HG03280 (cell line): ENCODE measurements around the gene BARX2.
"Not testable (repeated sequence)": the region's sequence is repeated elsewhere in the genome, so short reads cannot be mapped to it uniquely, and the experiment has no call there.

Experiments used
- ATAC-seq: cut with Tn5 transposase; IDR thresholded peaks from one replicate; pipeline ENCODE4 v1.9.1; 2021; ENCODE audit warnings: mild to moderate bottlenecking, moderate library complexity; ENCODE audit not compliant: unreplicated experiment

BARX2 gene, protein sequence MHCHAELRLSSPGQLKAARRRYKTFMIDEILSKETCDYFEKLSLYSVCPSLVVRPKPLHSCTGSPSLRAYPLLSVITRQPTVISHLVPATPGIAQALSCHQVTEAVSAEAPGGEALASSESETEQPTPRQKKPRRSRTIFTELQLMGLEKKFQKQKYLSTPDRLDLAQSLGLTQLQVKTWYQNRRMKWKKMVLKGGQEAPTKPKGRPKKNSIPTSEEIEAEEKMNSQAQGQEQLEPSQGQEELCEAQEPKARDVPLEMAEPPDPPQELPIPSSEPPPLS

DNA sequence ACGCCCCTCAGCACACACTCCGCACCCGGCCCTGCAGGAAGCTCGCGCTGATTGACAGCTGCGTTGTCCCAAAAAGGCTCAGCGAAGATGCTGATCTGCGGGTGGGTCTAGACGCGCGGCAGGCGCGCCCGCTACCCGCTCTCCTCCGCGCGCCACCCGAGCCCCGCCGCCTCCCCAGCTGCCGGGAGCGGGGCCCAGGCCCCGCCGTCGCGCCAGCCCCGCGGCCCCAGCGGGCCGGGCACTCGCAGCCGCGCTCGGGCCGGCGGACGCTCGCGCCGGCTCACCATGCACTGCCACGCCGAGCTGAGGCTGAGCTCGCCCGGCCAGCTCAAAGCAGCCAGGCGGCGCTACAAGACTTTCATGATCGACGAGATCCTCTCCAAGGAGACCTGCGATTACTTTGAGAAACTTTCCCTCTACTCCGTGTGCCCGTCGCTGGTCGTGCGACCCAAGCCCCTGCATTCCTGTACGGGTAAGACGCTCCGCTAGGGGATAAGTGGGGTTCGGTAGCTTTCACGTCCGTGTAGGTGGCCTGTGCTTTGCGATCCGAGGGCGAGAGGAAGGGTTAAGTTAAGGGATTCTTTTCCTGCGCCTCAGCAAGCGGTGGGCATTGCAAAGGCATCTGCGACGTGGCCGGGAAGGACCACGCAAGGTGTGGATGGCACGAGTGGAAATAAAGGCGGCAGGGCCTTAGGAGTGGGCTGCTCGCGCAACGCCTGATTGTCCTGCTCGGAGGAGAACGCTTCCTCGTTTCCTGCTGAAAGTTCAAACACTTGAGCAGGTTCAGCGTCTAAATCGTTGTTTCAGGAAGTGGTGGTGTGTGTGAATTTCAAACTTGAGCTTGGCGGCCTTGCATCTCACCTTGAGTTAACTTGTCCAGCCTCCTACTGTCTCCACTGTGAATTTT lies at the start of gene BARX2:
BARX2 (plus strand) TSS at position 98 of the 907 bp plus-strand sequence; CDS start at position 286, 188 bp downstream.
- ATAC-seq = no peak

DNA sequence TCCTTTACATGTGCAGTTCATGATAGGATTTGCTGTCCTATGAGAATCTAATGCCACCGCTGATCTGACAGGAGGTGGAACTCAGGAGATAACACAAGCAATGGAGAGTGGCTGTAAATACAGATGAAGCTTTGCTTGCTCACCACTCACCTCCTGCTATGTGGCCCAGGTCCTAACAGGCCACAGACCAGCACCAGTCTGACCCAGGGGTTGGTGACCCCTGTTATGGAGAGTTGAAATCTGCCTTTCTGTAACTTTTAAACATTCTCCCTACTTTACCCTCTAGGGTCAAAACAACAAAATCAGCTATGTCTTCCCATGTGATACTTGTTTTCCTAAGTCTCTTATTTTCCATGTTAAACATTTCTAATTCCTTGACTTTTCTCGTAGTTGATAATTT lies 48.7 kb upstream of the BARX2 start:
- no peak for ATAC-seq

DNA sequence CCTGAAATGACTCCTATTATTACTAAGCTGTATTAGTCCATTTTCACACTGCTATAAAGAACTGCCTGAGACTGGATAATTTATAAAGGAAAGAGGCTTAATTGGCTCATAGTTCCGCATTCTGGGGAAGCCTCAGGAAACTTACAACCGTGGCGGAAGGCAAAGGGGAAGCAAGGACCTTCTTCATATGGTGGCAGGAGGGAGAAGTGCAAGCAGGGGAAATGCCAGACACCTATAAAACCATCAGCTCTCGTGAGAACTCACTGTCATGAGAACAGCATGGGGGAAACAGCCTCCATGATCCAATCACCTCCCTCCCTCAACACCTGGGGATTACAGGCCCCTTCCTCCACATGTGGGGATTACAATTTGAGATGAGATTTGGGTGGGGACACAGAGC lies 47.9 kb upstream of the BARX2 start:
- ATAC-seq = not testable (repeated sequence)

DNA sequence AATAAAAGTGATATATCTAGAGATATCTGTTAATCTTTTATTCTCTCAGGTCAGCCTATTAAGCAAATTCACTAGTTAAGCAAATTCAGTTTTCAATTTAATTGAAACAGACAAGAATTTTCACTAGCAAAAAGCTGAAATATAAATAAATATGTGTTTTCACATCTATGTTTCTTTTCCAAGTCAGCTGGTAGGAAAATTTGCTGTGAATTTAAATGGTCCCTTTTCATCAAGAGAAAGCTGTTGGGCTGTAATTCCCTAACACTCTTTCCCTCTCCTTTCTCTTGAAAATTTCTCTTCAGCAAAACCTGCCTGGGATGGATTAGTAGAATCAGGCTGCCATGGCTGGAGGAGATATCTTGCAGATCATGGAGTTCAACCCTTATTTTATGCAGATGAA lies 46.9 kb upstream of the BARX2 start:
- ATAC-seq = no peak

DNA sequence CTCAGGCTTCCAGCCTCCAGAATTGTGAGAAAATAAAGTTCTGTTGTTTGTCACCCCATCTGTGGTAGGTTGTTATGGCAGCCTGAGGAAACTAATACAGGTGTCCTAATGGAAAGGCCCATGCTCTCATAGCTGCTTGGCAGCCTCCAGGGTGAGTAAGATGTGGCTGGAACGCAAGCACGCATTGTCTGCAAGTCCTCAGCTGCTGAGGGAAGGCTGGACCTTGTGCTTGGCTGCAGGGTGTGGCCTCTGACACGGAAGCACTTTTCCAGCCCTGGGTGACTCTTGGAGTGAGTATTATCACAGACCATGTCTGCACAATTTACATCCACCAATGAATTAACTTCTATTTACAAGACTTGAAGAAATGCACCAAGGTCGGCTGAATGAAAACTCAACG lies 44.4 kb upstream of the BARX2 start:
- ATAC-seq = no peak

DNA sequence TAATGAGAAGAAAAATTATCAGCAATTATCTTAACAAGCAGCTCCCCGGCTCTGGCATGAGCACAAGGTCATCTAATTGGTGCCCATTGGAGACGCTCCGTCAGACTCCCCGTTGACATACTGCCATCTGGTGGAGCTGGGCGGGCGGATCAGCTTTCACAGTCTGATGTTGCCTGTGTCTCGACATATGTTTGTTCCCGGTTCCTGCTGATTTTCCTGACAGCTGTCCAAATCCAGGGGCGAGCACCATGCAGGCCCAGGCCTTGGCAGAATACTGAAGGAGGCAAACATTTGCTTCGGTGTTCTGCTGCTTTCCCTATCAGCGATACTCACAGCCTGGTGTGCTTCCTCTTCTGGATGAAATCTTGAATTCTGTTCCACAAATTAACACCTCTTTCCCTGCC lies 43.8 kb upstream of the BARX2 start:
- ATAC-seq = peak; percentile 85

DNA sequence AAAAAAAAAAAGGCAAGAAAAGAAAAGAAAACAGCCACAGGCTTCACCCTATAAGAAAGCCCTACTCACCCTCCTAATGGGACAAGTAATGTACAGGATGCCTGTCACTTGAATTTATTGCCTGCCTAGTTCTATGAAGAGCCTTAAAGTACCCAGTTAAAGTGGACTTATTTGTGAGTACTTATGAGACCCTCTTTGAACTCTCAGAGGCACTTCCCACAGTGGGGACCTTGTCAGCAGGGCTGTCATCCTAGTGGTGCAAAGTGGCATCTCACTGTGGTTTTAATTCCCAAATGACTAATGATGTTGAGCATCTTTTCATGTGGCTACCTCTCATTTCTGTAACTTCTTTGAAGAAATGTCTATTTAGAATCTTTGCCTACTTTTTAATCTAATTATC lies 41.8 kb upstream of the BARX2 start:
- ATAC-seq = no peak

DNA sequence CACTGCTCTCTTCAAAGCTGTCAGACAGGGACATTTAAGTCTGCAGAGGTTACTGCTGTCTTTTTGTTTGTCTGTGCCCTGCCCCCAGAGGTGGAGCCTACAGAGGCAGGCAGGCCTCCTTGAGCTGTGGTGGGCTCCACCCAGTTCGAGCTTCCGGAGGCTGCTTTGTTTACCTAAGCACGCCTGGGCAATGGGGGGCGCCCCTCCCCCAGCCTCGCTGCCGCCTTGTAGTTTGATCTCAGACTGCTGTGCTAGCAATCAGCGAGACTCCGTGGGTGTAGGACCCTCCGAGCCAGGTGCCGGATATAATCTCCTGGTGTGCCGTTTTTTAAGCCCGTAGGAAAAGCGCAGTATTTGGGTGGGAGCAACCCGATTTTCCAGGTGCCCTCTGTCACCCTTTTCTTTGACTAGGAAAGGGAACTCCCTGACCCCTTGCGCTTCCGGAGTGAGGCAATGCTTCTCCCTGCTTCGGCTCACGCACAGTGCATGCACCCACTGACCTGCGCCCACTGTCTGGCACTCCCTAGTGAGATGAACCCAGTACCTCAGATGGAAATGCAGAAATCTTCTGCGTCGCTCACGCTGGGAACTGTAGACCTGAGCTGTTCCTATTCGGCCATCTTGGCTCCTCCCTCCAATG lies 31.2 kb upstream of the BARX2 start:
- ATAC-seq = not testable (repeated sequence)

DNA sequence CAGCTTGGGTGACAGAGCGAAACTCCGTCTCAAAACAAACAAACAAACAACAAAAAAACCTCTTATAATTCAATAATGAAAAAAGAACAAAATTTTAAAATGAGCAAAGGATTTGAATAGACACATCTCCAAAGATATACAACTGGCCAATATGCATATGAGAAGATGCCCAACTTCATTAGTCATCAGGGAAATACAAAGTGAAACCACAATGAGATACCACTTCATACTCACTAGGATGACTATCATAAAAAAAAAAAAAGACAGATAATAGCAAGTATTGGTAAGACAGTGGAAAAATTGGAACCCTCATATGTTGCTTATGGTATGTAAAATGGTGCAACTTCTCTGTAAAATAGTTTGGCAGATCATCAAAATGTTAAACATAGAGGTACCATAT lies 28.7 kb upstream of the BARX2 start:
- no peak for ATAC-seq

DNA sequence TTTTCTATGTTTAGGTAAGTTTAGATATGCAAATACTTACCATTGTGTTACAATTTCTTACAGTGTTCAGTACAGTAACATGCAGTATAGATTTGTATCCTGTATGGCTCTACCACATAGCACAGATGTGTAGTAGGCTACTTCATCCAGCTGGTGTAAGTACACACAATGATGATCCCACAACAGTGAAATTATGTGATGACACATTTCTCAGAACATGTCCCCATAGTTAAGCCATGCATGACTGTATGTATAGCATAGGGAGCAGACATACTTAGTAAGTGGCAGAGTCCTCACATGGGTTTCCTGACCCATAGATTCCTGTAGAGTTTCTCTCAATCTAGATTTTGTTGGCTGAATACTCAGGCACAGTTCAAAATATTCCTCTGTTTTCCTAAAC lies 26.8 kb upstream of the BARX2 start:
- ATAC-seq = no peak

DNA sequence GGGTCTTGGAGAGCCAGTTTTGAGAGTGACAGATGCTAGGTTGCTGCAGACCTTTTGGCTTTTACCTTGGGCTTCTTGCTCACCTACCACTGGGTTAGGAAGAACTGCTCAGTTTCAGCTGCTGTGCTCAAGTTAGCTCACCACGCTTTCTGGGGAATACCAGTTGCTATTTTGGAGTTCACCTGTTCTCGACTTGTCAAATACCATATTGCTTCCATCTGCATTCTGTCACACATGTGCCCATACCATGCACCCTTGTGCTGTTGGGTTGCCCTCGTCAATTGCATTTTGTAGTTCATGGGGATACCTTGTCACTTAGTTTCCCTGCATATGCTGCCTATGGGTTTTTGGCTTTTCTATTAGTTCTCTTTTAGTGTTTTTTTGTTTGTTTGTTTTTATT lies 23.0 kb upstream of the BARX2 start:
- no peak for ATAC-seq

DNA sequence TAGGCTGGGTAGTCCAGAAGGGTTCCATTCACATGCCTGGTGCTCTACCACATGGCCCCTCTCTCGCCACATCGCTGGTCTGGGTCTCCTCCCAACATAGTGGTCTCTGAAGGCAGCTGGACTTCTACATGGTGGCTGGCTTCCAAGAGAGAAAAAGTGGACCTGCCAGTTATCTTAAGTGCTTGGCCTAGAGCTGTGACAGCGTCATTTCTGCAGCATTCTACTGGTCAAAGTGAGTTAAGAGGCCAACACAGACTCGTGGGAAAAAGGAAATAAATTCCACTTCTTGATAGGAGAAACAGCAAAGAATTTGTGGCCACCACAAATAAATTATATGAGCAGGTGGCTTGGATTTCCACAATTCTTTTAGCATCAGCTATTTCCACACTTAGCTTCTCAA lies 21.0 kb upstream of the BARX2 start:
- ATAC-seq = no peak

DNA sequence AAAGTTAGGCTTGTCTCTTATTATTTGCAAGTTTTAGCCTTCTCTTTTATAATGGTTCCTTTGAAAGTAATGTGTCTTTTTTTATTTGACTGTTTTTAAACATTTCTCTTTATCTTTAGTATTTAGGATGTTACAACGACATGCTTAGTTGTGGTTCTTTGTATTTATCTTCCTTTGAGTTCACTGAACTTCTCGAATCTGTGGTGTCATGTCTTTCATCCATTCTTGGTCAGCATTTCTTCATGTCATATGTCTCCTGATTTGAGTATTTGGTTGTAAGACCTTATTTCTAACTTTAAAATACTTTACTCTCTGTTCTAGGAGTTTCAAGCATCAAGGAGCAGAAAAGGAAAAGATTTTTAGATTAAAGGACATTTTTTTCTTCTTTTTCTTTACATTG lies 15.9 kb upstream of the BARX2 start:
- ATAC-seq = no peak

DNA sequence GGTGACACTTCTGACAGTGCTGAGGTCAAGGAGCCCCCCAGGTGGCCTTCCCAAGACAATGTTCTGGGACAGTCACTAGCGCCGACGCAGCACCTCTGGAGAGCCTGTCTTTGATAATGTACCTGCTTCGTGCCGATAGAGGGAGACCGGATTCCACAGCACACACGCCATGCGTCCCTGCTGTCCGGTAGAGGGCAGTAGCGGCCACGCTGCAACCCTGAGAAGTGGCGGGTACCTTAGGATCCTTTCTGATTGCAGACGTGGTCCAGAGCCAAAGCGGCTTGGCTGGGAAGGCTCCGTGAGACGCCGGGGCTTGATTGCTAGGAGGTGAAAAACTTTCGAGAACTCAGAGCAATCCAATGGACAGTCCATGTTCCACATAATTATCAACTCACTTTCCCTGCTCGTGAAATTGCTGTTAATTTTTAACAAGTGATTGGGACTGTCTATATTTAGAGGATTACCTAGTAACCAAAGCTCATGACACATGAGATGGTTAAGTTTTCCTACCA lies 11.4 kb upstream of the BARX2 start:
- peak; percentile 100 for ATAC-seq

DNA sequence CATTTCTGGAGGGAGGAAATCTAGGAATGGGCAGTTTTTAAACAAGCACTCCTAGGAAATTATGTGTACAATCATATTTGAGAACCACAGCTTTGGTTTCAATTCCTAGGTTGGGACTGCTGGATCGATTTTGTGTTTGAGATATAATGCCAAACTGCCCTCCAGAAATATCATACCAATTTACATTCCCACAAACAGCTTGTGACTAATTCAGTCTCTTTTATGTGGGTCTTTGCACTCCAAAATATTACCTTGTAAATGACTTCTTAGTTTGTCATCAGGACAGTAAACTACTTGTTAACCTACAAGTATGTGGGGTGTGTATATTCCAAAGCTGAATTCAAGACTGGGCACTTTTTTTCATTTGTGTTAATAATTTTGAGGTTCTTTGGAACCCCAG lies 9.8 kb upstream of the BARX2 start:
- ATAC-seq = no peak

DNA sequence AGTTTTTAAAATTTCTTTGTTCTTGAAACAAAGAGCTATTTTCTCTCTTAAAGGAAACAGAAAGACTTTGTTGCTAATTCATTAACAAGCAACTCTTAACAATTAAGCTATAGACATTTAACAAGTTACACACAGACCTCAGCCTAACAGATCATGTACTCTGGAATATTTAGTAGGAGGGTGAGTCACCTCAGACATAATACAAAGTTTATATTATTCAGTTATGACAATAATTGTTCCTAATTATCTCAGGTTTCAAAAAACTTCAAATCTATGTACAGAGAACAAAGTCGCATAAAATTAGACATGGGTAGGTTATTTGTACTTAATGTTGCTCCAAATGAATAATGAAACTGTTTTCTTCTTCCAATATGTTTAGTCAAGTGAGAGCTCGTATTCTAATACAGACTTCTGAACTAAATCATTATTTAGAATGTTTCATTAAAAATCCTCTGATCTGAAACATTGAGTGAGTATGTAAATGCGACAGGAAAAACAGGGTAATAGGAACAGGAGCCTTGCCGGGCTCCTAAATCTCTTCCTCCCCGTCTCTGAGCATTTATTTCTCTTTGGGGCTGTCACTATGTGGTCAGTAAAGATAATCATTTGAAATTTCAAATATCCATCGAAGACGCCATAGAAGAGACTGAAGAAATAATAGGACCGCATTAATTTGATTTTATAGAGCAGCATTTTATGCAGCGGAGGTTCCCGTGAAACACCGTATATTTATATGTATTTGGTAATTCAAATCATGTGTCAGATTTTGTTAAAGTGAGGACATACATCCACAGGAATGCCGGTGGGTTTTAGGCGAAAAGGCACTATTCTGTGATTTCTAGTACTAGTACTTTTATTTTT lies 8.7 kb upstream of the BARX2 start:
- ATAC-seq = no peak

DNA sequence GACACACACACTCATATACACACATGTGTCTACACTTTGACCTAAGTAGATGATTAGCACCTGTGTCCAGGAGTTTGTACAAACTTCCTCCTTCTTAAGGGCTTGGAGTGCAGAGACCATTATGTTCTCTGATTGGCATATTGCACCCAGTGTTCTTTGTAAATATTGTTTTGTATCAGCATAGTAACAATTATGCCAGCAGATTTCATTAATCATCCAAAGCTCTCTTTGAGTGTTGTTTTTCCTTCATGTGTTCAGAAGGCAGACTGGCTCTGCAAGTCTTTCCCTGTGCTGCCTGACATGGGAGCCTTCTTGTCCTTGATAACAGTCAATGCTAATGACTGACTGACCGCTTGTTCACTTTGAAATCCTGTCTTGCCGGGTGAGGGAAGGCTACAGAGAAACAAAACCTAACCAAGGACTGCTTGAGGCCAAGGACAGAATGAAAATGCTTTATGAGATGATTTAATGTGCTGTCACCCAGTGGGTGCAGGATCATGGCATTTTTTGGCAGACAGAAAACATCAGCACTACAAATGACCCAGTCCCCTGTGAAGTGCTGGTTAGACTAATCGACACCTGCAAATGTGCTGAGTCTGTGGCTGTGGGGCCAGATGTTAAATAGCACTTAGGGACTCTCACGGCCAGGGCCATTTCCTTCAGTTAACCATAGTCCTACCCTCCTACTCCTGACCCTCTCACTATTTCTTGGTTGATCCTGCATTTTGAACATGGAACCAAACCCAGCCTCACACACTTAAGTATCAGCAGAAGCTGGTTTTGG lies 6.6 kb upstream of the BARX2 start:
- no peak for ATAC-seq

DNA sequence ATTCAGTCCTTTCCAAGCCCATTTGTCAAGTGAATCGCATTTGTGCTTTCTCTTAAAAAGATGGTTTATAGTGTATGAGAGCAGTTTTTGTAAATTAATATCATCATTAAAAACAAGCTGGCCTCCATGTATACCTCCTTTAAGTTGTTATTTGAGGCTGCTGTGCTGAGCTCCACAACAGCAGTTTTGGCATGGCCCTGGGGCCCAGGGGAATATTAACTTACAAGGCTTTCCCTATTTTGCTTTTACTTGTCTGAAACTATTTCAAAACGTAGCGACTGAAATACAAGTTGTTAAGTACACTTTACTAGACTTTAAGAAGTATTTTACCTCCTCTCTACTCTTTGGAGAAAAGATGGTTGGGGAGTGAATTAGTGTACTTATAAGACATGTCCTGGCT lies 4.9 kb upstream of the BARX2 start:
- ATAC-seq = no peak

DNA sequence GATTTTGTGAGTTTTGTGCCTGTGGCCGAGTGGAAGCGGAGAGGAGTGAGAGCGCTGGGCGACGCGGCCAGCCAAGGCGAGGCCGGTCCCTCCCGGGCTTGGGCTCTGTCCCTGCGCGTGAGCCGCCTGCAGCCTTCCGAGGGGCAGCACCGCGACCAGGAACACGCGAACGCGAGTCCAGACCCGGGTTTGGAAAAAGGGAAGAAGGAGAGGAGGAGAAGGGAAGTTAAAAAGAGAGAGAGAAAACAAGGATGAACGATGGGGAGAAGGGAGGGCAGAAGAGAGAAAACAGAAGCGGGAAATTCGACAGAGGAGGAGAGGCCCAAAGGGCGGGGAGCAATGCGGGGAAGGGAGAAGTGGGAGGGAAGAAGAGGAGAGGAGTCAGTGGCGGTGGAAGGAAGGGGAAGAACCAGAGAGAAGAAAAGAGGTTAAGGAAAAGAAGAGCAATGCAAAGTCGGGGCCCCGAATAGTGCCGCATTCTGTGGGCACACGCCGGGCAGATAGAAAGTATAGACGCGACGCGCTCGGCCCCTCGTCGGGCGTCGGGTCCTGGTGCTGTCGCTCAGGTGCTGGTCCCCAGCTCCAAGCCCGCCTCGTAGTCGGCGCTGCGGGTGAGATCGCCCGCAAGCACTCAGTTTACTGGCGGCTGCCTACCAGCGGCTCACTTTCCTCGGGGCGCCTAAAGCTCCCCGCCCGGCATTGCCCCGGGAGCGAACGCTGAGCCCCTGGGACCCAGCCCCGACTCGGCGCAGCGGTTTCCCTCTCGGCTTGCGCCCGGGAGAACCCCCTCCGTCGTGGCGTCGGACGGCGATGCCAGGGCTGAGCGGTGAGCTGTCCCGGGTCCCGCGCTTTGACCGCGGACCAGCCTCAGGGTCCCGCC lies 2.8 kb upstream of the BARX2 start:
- no peak for ATAC-seq
